H1 (cell line): ENCODE measurements around the gene ZNF443. TPM values are rescaled to one million over a fixed set of nuclear protein-coding genes. Genes with fewer than 3 reads are reported as not detected.

Experiments
- ATF3 ChIP-seq: IDR thresholded peaks from 2 replicates; pipeline ENCODE4 v1.6.1; 2011; ENCODE audit warnings: low read depth, mild to moderate bottlenecking, low read length; ENCODE audit not compliant: insufficient read depth
- BRCA1 ChIP-seq: IDR thresholded peaks from 2 replicates; pipeline ENCODE4 v1.6.1; 2012; ENCODE audit warnings: low read depth, low read length, improper control_type of control experiment
- CBX8 ChIP-seq: fragments of 300-800, 300-1000 bp; sonication (generic); IDR thresholded peaks from 2 replicates; pipeline ENCODE4 v1.7.1; 2016; ENCODE audit warnings: low read depth, low read length, borderline replicate concordance
- CHD7 ChIP-seq: fragments of 300-600 bp; sonication (generic); IDR thresholded peaks from 2 replicates; pipeline ENCODE4 v1.7.1; 2012; ENCODE audit warnings: low read length, moderate library complexity, mild to moderate bottlenecking, inconsistent platforms; ENCODE audit not compliant: insufficient replicate concordance
- E2F6 ChIP-seq: IDR thresholded peaks from 2 replicates; pipeline ENCODE4 v1.6.1; 2012; ENCODE audit warnings: inconsistent platforms
- TAF7 ChIP-seq: optimal IDR thresholded peaks from 2 replicates; pipeline ENCODE3; 2011; ENCODE audit warnings: low read depth, mild to moderate bottlenecking, inconsistent platforms, low read length, moderate library complexity, borderline replicate concordance
- polyA plus RNA-seq, 7 experiments: library from polyadenylated mRNA; depleted of rRNA in 3 of 7; stranded (reverse) in 5 of 7; unstranded in 2 of 7; fragments of >200 nt in 5 of 7; fragments of 200-250 nt in 2 of 7; gene quantifications; 1 replicate in 5 of 7; 2 replicates in 1 of 7; 4 replicates in 1 of 7; pipeline versions ENCODE4 v1.2.1 to v1.2.3, GENCODE V29; 2011 to 2013; ENCODE audit warnings: missing spikeins in 2 of 7, mixed read lengths in 2 of 7
- total RNA-seq: library from RNA; stranded (reverse); fragmentation: NEBNext Ultra II Directional; extraction: Animal tissue kit (Norgen Biotek cat#: 25700); gene quantifications from 2 replicates; pipeline ENCODE4 v1.2.1, GENCODE V29; 2021

Gene ZNF443
- total and polyA plus RNA-seq, 2 of the 8 experiments (the other 6 are each of a cell fraction or from before 2014, with no cell fraction given), result 1.4 to 7.8 TPM

GRCh38 chr19:12400633-12401502 lies 40.0 kb downstream of the ZNF443 start, which contains the start of gene ZNF799 (continued):
- no peak for TF ChIP-seq E2F6
- TF ChIP-seq CBX8, result no peak
- no peak for TF ChIP-seq BRCA1
- TF ChIP-seq ATF3, result no peak
- no peak for TF ChIP-seq TAF7
- TF ChIP-seq CHD7, result no peak
